ENCODE data around the gene MYO1D.
"Not testable (repeated sequence)": the region's sequence is repeated elsewhere in the genome, so short reads cannot be mapped to it uniquely, and the experiment has no call there.

The MYO1D gene

DNA sequence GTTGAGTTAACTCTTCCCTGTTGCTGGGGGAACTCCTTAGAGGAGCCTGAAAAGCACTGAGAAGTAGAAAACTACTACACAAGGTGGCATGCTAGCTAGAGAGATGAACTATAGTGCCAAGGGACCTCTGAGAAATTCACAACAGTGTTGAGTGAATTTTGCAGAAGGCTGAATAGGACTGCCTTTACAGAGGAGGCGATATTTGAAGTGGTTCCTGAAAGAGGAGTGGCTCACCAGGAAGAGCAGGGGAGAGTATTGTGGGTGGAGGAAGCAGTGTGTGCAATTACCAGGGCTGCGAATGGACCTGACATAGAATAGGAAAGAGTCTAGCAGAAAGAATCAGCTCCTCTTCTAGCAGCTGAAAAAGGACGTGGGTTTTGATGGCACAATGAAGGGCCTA is 323.8 kb downstream of the MYO1D start:
- Histone ChIP-seq H3K4me1 (ENCODE audit: insufficient read depth, low read length) (0 out of 2 replicates have a peak, but pooled peaks cover 10% of the 10 kb centered on the region), H3K9ac (ENCODE audit: low read depth, low read length) (no peak overlapping the region), H3K9me3 (ENCODE audit: control insufficient read depth, insufficient read depth, low read length) (no peaks in the 10 kb centered on the region), H3K36me3 (ENCODE audit: insufficient read depth, low read length) (no peaks in the 10 kb centered on the region)

DNA sequence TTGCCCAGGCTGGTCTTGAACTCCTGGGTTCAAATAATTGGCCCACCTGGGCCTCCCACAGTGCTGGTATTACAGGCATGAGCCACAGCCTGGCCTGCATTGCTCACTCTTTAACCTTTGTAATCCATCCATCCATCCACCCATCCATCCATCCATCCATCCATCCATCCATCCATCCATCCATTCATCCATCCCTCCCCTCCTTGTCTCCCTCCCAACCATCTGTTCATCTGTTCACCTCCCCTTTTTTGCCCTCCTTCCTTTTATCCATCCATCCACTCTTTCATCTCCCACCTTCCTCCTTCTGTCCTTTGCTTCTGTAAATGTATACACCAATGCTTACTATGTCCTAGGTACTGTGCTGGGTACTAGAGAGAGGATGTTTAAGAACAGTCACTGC is 324.6 kb downstream of the MYO1D start:
- Histone ChIP-seq H3K36me3 (ENCODE audit: insufficient read depth, low read length) (no peaks in the 10 kb centered on the region), H3K4me1 (ENCODE audit: insufficient read depth, low read length) (0 out of 2 replicates have a peak, but pooled peaks cover 10% of the 10 kb centered on the region), H3K9ac (ENCODE audit: low read depth, low read length) (no peak overlapping the region), H3K9me3 (ENCODE audit: control insufficient read depth, insufficient read depth, low read length) (no peaks in the 10 kb centered on the region)

DNA sequence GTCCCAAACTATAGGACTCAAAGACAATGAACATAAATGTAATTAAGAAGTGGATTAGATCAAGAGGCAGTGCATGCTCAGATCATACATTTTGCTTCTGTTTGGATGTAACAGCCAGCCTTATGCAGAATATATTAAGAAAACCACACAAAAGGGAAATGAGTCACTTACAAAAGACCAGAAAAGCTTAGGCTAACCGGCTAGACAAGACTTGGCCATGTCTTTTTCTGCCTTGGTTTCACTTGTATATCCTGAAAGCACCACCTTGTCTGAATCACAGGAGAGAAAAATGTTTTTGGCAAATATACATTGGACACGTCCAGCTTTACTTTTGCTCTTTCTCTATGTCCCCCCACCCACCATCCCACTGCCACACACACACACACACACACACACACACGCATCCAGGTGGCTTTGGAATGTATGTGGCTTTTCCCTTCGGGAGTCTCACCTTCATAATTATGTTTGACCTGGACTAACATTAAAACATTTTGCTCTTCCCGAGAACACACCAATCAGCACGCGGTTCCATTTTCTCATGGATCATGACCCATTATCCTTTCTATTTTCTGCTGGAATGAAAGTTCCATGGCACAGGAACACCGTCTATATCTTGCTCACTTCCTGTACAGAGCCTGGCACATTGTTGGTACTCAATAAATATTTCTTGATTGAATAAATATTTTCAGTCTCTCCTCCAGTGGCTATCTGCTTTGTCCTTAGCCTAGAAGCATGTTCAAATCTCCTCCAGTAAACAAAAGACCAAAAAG is 325.6 kb downstream of the MYO1D start:
- no peaks in the 10 kb centered on the region for H3K36me3 ChIP-seq (ENCODE audit: insufficient read depth, low read length)
- no peaks in the 10 kb centered on the region for H3K9me3 ChIP-seq (ENCODE audit: control insufficient read depth, insufficient read depth, low read length)
- no peak overlapping the region for H3K9ac ChIP-seq (ENCODE audit: low read depth, low read length)
- H3K4me1 ChIP-seq (ENCODE audit: insufficient read depth, low read length): peaks cover 17% of the 10 kb centered on the region; the same call in 1 of the 2 replicates

DNA sequence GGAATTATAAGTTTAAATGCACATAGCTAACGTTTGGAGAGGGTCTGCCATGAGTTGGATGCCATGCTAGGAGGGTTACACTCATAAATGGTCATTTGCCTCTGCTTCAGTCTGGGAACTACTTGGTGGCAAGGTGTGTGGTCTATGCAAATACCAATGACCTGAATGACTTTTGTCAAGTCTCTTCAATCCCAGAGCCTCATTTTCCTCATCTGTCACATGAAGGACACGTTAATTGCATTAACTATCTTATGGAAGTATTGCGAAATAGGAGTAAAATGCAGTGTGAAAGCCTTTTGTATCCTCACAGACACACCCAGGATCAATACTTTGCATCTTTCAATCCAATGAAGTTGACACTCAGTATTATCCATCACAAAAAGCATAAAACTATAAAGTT is 327.4 kb downstream of the MYO1D start:
- H3K4me1 ChIP-seq (ENCODE audit: insufficient read depth, low read length): peaks cover 21% of the 10 kb centered on the region

DNA sequence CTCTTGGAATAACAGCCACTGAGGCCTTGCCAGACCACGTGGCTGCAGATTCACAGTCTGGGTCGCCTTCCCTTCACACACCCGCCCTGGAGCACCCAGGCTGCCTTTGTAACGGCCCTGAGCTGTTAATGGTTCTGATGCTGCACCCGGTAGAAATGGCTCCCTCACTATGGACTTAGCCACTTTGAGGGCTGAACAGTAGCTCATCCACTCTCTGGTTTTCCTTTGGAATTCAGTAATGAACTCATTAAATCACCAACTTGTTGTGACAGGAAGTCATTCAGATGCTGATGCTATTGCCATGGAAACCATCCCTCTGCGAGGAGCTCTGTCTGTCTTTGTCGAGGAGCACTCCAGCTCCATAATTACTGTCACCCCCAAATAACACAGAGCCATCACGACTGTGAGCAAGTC is 330.9 kb downstream of the MYO1D start:
- H3K36me3 ChIP-seq (ENCODE audit: insufficient read depth, low read length): no peaks in the 10 kb centered on the region
- no peaks in the 10 kb centered on the region for H3K9me3 ChIP-seq (ENCODE audit: control insufficient read depth, insufficient read depth, low read length)
- H3K9ac ChIP-seq (ENCODE audit: low read depth, low read length): no peak overlapping the region
- peaks cover 23% of the 10 kb centered on the region for H3K4me1 ChIP-seq (ENCODE audit: insufficient read depth, low read length)

More for the DNA sequence above, 327.4 kb downstream of the MYO1D start:
- no peaks in the 10 kb centered on the region for H3K36me3 ChIP-seq (ENCODE audit: insufficient read depth, low read length)
- no peak overlapping the region for H3K9ac ChIP-seq (ENCODE audit: low read depth, low read length)
- no peaks in the 10 kb centered on the region for H3K9me3 ChIP-seq (ENCODE audit: control insufficient read depth, insufficient read depth, low read length)

DNA sequence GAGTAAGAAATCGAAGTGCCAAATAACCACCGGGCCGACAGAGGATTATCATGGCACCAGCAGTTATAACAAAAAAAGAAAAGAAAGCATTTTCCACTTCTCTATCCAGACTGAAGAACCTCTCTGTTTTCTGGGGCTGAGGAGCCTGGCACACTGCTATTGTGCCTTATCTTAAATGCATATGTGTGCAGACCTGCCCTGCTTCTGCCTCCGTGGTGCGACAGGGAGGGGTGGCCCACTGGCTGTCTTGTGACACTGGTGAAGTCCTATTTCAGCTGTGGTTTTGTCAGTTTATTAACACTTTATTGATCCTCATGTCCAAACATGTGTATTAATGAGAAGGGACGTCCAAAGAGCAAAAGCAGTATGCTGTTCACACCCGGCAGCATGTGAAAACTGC is 334.7 kb downstream of the MYO1D start:
- no peaks in the 10 kb centered on the region for H3K36me3 ChIP-seq (ENCODE audit: insufficient read depth, low read length)
- H3K9ac ChIP-seq (ENCODE audit: low read depth, low read length): no peak overlapping the region
- H3K9me3 ChIP-seq (ENCODE audit: control insufficient read depth, insufficient read depth, low read length): no peaks in the 10 kb centered on the region
- H3K4me1 ChIP-seq (ENCODE audit: insufficient read depth, low read length): peaks cover 23% of the 10 kb centered on the region

DNA sequence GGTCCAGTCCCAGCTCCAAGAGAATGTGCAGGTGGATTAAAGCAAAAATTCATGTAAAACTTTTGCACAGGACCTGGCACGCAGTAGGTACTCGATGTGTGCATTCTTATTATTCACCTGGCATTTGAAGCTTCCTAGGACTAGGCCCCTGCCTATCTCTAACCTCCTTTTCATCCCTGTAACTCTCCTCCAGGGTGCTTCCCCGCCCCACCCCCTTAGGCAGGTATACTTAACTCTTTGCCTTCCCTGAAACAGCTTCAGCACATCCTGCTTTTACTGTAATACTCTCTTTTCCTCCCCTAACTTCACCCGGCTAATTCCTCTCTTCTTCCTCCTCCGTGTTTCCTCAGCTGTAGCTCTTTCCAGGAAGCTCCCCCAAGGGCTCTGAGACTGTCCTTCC is 335.3 kb downstream of the MYO1D start:
- Histone ChIP-seq H3K4me1 (ENCODE audit: insufficient read depth, low read length) (peaks cover 18% of the 10 kb centered on the region), H3K9ac (ENCODE audit: low read depth, low read length) (no peak overlapping the region), H3K9me3 (ENCODE audit: control insufficient read depth, insufficient read depth, low read length) (no peaks in the 10 kb centered on the region), H3K36me3 (ENCODE audit: insufficient read depth, low read length) (no peaks in the 10 kb centered on the region)

DNA sequence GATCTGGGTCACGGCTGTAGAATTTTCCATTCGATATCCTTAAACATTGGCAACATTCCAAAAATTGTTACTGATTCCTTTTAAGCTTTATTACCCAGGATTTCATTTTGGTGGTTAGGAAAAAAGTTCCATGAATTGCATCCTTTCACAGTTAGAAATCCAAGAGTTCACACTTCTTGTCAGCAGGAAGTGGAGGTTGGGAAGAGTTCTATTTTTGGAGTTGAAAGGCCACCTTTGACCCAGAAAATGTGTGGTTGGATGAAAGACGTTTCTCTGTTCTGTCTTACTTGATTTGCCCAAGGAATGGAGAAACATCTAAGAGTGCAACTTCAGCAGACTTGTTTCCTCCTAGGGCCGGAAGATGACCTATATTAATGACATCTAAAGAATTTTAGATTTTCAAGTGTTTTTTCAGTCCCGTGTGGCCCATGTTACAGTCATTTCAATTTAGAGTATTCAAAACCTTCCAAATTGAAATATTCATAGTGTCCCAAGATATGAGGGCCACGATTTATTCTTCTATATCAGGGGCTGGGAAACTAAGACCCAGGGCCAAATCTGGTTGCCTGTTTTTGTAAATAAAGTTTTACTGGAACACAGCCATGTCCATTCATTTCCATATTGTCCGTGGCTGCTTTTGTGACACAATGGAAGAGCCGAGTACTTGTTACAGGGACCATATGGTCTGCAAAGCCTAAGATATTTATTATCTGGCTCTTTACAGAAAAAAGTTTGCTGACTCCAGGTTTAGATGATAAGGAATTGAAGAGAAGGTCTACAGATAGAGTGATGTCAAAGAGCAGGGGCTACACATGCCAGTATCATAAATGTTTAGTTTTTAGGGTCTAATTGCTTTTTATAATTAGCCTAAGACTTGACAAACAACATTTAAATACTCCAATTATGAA is 339.9 kb downstream of the MYO1D start:
- H3K4me1 ChIP-seq (ENCODE audit: insufficient read depth, low read length): peaks cover 6% of the 10 kb centered on the region; the same call in 1 of the 2 replicates
- H3K9ac ChIP-seq (ENCODE audit: low read depth, low read length): no peak overlapping the region
- no peaks in the 10 kb centered on the region for H3K36me3 ChIP-seq (ENCODE audit: insufficient read depth, low read length)
- no peaks in the 10 kb centered on the region for H3K9me3 ChIP-seq (ENCODE audit: control insufficient read depth, insufficient read depth, low read length)

DNA sequence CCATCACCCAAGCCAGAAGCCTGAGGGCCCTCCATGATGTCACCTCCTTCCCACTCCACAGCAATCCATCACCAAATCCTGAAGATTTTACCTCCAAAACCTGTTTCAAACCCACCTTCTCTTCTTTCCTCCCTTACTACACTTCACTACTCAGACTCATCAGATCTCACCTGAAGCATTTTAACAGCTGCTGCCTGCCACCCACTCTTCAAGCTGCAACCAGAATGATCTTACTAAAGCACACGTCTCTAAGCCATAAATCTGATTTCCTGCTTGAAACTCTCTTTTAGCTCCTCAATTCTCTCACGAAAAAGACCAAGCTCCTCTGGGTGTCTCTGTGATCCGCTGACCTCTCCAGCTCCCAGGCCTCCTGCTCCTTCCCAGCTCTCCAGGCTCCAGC is 343.6 kb downstream of the MYO1D start:
- no peaks in the 10 kb centered on the region for H3K4me1 ChIP-seq (ENCODE audit: insufficient read depth, low read length)
- no peaks in the 10 kb centered on the region for H3K9me3 ChIP-seq (ENCODE audit: control insufficient read depth, insufficient read depth, low read length)
- H3K36me3 ChIP-seq (ENCODE audit: insufficient read depth, low read length): no peaks in the 10 kb centered on the region
- no peak overlapping the region for H3K9ac ChIP-seq (ENCODE audit: low read depth, low read length)

DNA sequence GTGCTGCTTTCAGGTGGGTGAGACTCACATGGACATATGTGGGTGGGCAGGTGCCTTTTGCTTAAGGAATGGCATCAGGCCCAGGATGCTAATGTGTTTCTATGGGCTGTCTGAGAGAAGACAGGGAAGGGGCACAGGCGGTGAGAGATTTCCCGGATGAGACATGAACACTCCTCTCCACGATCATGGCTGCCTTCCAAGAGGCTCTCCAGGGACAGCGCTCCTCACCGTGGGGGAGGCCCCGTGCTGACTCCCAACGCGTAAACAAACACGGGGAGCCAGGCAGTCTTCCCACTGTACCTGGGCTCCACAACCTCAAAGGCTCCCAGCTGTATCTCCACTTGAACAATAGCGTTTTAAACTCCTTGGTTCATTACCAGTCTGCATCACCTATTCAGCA is 347.3 kb downstream of the MYO1D start:
- no peaks in the 10 kb centered on the region; the same call in 1 of the 2 replicates for H3K4me1 ChIP-seq (ENCODE audit: insufficient read depth, low read length)

DNA sequence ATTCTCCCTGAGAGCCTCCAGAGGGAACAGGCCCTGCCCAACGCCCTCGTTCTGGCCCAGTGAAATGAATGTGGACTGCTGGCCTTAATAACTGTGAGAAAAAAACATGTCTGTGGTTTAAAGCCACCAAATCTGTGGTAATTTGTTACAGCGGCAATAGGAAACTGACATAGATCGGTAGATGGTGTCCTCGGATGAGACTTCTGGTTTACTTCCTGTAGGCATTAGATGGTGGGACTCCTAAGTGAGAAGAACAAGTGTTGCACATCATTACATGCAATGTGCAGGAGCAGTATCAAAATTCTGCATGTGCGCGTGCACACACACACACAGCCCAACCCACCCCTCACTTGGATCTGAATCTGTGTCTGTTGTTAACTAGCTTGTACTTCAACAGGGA is 348.1 kb downstream of the MYO1D start:
- no peaks in the 10 kb centered on the region for H3K9me3 ChIP-seq (ENCODE audit: control insufficient read depth, insufficient read depth, low read length)
- H3K9ac ChIP-seq (ENCODE audit: low read depth, low read length): no peak overlapping the region
- no peaks in the 10 kb centered on the region; the same call in 1 of the 2 replicates for H3K4me1 ChIP-seq (ENCODE audit: insufficient read depth, low read length)
- no peaks in the 10 kb centered on the region for H3K36me3 ChIP-seq (ENCODE audit: insufficient read depth, low read length)

More for the DNA sequence above, 347.3 kb downstream of the MYO1D start:
- Histone ChIP-seq H3K36me3 (ENCODE audit: insufficient read depth, low read length) (no peaks in the 10 kb centered on the region), H3K9ac (ENCODE audit: low read depth, low read length) (no peak overlapping the region), H3K9me3 (ENCODE audit: control insufficient read depth, insufficient read depth, low read length) (no peaks in the 10 kb centered on the region)

DNA sequence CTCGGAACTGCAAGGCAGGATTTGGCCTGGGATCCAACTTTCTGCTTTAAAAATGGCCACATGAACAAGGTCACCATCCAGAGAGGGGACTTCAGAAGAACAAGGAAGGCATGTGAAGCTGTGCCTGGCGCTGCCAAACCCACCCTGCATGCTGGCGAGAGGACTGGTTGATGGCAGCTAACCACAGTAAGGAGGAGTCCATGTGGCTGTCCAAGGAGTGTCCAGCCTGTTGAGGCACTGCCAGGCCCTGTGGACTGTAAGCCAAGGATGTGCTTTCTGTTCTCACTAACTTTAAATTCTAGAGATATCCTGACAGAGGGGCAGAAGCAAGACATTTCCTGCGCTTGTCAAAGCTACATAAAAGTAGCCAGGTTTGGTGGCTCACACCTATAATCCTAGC is 349.8 kb downstream of the MYO1D start:
- Histone ChIP-seq H3K36me3 (ENCODE audit: insufficient read depth, low read length) (no peaks in the 10 kb centered on the region), H3K9ac (ENCODE audit: low read depth, low read length) (no peak overlapping the region), H3K4me1 (ENCODE audit: insufficient read depth, low read length) (peaks cover 9% of the 10 kb centered on the region), H3K9me3 (ENCODE audit: control insufficient read depth, insufficient read depth, low read length) (no peaks in the 10 kb centered on the region)

DNA sequence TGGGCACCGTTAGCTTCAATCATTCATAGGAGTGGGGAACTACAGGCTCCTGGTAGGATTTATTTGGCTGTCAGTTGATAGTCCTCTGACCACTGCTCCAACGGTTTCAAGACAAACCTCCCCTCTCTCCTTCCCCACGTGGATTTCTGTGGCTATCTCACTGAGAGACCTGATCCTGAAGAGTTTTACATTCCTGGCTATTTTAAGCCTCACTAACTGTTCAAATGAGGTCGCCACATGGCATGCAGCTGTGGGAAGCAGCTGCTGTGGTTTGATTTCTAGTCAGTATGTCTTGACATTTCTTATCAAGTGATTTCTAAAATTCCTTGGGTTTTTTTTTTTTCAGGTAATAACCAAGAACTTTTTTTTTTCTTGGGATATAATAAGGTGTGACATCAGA is 351.8 kb downstream of the MYO1D start:
- Histone ChIP-seq H3K9me3 (ENCODE audit: control insufficient read depth, insufficient read depth, low read length) (no peaks in the 10 kb centered on the region), H3K36me3 (ENCODE audit: insufficient read depth, low read length) (no peaks in the 10 kb centered on the region), H3K9ac (ENCODE audit: low read depth, low read length) (no peak overlapping the region), H3K4me1 (ENCODE audit: insufficient read depth, low read length) (peaks cover 24% of the 10 kb centered on the region)

DNA sequence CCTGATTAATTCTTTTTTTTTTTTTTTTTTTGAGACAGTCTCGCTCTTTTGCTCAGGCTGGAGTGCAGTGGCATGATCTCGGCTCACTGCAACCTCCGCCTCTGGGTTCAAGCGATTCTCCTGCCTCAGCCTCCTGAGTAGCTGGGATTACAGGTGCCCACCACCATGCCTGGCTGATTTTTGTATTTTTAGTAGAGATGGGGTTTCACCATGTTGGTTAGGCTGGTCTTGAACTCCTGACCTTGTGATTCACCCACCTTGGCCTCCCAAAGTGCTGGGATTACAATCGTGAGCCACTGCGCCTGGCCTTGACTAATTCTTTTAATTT is 352.4 kb downstream of the MYO1D start:
- H3K9ac ChIP-seq (ENCODE audit: low read depth, low read length); H3K36me3 ChIP-seq (ENCODE audit: insufficient read depth, low read length); H3K9me3 ChIP-seq (ENCODE audit: control insufficient read depth, insufficient read depth, low read length): not testable (repeated sequence)
- H3K4me1 ChIP-seq (ENCODE audit: insufficient read depth, low read length): peaks cover 27% of the 10 kb centered on the region
